Karpas-422 (cell line): ENCODE data around the gene PTER. TPM values are rescaled to one million over a fixed set of nuclear protein-coding genes. Genes with fewer than 3 reads are reported as not detected.

Source experiments
- DNase-seq: peaks from one replicate; pipeline ENCODE4 v3.0.0-alpha.2; 2015
- H2AFZ ChIP-seq: fragments of 200-600 bp; sonication (generic); 2 replicates; pipeline ENCODE4 v1.6.1; 2014; ENCODE audit warnings: antibody characterized with exemption, low read length, mixed read lengths
- H3K27ac ChIP-seq: fragments of 200-600 bp; sonication (generic); 2 replicates; pipeline ENCODE4 v1.5.1; 2014; ENCODE audit warnings: mild to moderate bottlenecking, low read length, moderate library complexity
- H3K27me3 ChIP-seq: fragments of 200-600 bp; sonication (generic); 2 replicates; pipeline ENCODE4 v1.6.1; 2014; ENCODE audit warnings: low read length, mixed read lengths
- H3K36me3 ChIP-seq: fragments of 200-600 bp; sonication (generic); 2 replicates; pipeline ENCODE4 v1.6.1; 2014; ENCODE audit warnings: low read length, mixed read lengths; ENCODE audit not compliant: insufficient read depth
- H3K4me1 ChIP-seq: fragments of 200-600 bp; sonication (generic); 2 replicates; pipeline ENCODE4 v1.6.1; 2014; ENCODE audit warnings: mild to moderate bottlenecking, low read length, mixed read lengths
- H3K4me2 ChIP-seq: fragments of 200-600 bp; sonication (generic); 2 replicates; pipeline ENCODE4 v1.6.1; 2014; ENCODE audit warnings: low read length, low read depth, mild to moderate bottlenecking; ENCODE audit not compliant: poor library complexity, severe bottlenecking
- H3K4me3 ChIP-seq: fragments of 200-600 bp; sonication (generic); 2 replicates; pipeline ENCODE4 v1.5.1; 2014; ENCODE audit warnings: mild to moderate bottlenecking, antibody characterized with exemption, low read length, mixed read lengths
- H3K79me2 ChIP-seq: fragments of 200-600 bp; sonication (generic); 2 replicates; pipeline ENCODE4 v1.6.1; 2014; ENCODE audit warnings: mild to moderate bottlenecking, low read length, mixed read lengths
- H3K9ac ChIP-seq: fragments of 200-600 bp; sonication (generic); 2 replicates; pipeline ENCODE4 v1.6.0; 2014; ENCODE audit warnings: low read length
- H3K9me2 ChIP-seq: fragments of 200-600 bp; sonication (generic), shearing (Covaris generic); replicated peaks from 2 replicates; pipeline ENCODE4 v1.6.0; 2014; ENCODE audit warnings: mild to moderate bottlenecking, low read length, moderate library complexity; ENCODE audit not compliant: insufficient read depth
- H3K9me3 ChIP-seq: fragments of 300-700, 200-600 bp; sonication (generic); 2 replicates; pipeline ENCODE4 v1.6.1; 2014; ENCODE audit warnings: low read length, mixed read lengths
- H4K20me1 ChIP-seq: fragments of 200-600 bp; sonication (generic); 2 replicates; pipeline ENCODE4 v1.6.1; 2014; ENCODE audit warnings: mild to moderate bottlenecking, antibody characterized with exemption, low read length, low read depth; ENCODE audit not compliant: insufficient read depth
- total RNA-seq: library from RNA; depleted of rRNA; stranded (reverse); fragments of >200 nt; shearing (Covaris generic); gene quantifications from 2 replicates; pipeline ENCODE4 v1.2.3, GENCODE V29; 2014; ENCODE audit warnings: low replicate concordance

PTER gene
- total RNA-seq, 1 experiment from 2014 or later: 40.1 TPM

GRCh38 chr10:16449454-16449853 lies 12.6 kb downstream of the PTER start:
- no peak overlapping the region for H3K4me2 ChIP-seq
- H3K36me3 ChIP-seq: peaks cover 21% of the 10 kb centered on the region
- no peak for DNase-seq
- no peaks in the 10 kb centered on the region for H3K9me2 ChIP-seq
- peaks cover 98% of the 10 kb centered on the region for H3K79me2 ChIP-seq
- H3K4me3 ChIP-seq: no peak overlapping the region
- H4K20me1 ChIP-seq: peaks cover 16% of the 10 kb centered on the region
- no peaks in the 10 kb centered on the region for H3K4me1 ChIP-seq
- H3K9me3 ChIP-seq: no peaks in the 10 kb centered on the region
- no peak overlapping the region for H2AFZ ChIP-seq
- no peak overlapping the region for H3K27ac ChIP-seq
- H3K9ac ChIP-seq: no peak overlapping the region
- no peaks in the 10 kb centered on the region for H3K27me3 ChIP-seq

- Histone ChIP-seq H3K27ac (no peak overlapping the region), H3K4me3 (no peak overlapping the region), H3K9ac (no peak overlapping the region), H3K79me2 (peaks cover 88% of the 10 kb centered on the region), H3K9me2 (no peaks in the 10 kb centered on the region), H3K4me1 (no peaks in the 10 kb centered on the region), H3K9me3 (no peaks in the 10 kb centered on the region), H2AFZ (no peak overlapping the region), H4K20me1 (no peaks in the 10 kb centered on the region), H3K4me2 (no peak overlapping the region), H3K27me3 (no peaks in the 10 kb centered on the region), H3K36me3 (peaks cover 3% of the 10 kb centered on the region; the same call in 1 of the 2 replicates)
- DNase-seq: no peak
These were observed 21.6 kb downstream of the PTER start for GRCh38 chr10:16458166-16458955.

GRCh38 chr10:16459423-16459939 lies 22.7 kb downstream of the PTER start:
- no peak overlapping the region for H2AFZ ChIP-seq
- H3K27me3 ChIP-seq: no peaks in the 10 kb centered on the region
- no peak overlapping the region for H3K9ac ChIP-seq
- DNase-seq: no peak
- H3K9me3 ChIP-seq: no peaks in the 10 kb centered on the region
- H4K20me1 ChIP-seq: no peaks in the 10 kb centered on the region
- no peak overlapping the region for H3K4me3 ChIP-seq
- no peaks in the 10 kb centered on the region for H3K4me1 ChIP-seq
- no peaks in the 10 kb centered on the region; the same call in 1 of the 2 replicates for H3K36me3 ChIP-seq
- no peak overlapping the region for H3K27ac ChIP-seq
- H3K4me2 ChIP-seq: no peak overlapping the region
- H3K79me2 ChIP-seq: peaks cover 88% of the 10 kb centered on the region
- H3K9me2 ChIP-seq: no peaks in the 10 kb centered on the region

GRCh38 chr10:16466001-16466400 lies 29.2 kb downstream of the PTER start:
- no peaks in the 10 kb centered on the region for H3K4me1 ChIP-seq
- no peaks in the 10 kb centered on the region; the same call in 1 of the 2 replicates for H3K36me3 ChIP-seq
- no peak for DNase-seq

GRCh38 chr10:16470747-16471146 lies 33.9 kb downstream of the PTER start:
- Histone ChIP-seq H3K4me2 (no peak overlapping the region), H2AFZ (no peak overlapping the region), H3K79me2 (peaks cover 80% of the 10 kb centered on the region), H3K27ac (no peak overlapping the region), H3K9me3 (no peaks in the 10 kb centered on the region), H3K9me2 (no peaks in the 10 kb centered on the region), H3K4me1 (no peaks in the 10 kb centered on the region), H3K4me3 (no peak overlapping the region), H3K9ac (no peak overlapping the region), H4K20me1 (no peaks in the 10 kb centered on the region), H3K27me3 (no peaks in the 10 kb centered on the region), H3K36me3 (no peaks in the 10 kb centered on the region; the same call in 1 of the 2 replicates)
- no peak for DNase-seq

More at GRCh38 chr10:16466001-16466400, 29.2 kb downstream of the PTER start:
- Histone ChIP-seq H3K79me2 (peaks cover 86% of the 10 kb centered on the region), H3K4me2 (no peak overlapping the region), H2AFZ (no peak overlapping the region), H3K4me3 (no peak overlapping the region), H3K27ac (no peak overlapping the region), H4K20me1 (no peaks in the 10 kb centered on the region), H3K9ac (no peak overlapping the region), H3K27me3 (no peaks in the 10 kb centered on the region), H3K9me2 (no peaks in the 10 kb centered on the region), H3K9me3 (no peaks in the 10 kb centered on the region)

GRCh38 chr10:16472828-16473227 lies 36.0 kb downstream of the PTER start:
- H3K27me3 ChIP-seq: no peaks in the 10 kb centered on the region
- no peak overlapping the region for H3K4me3 ChIP-seq

GRCh38 chr10:16477757-16478156 lies 40.9 kb downstream of the PTER start:
- no peak overlapping the region for H3K4me2 ChIP-seq
- DNase-seq: no peak
- no peak overlapping the region for H3K4me3 ChIP-seq
- no peaks in the 10 kb centered on the region for H3K4me1 ChIP-seq
- no peaks in the 10 kb centered on the region for H3K36me3 ChIP-seq
- H3K9me3 ChIP-seq: no peaks in the 10 kb centered on the region
- no peaks in the 10 kb centered on the region for H3K27me3 ChIP-seq
- no peaks in the 10 kb centered on the region for H4K20me1 ChIP-seq
- no peak overlapping the region for H3K27ac ChIP-seq
- peaks cover 70% of the 10 kb centered on the region for H3K79me2 ChIP-seq
- no peak overlapping the region for H2AFZ ChIP-seq
- H3K9ac ChIP-seq: no peak overlapping the region
- no peaks in the 10 kb centered on the region for H3K9me2 ChIP-seq

More at GRCh38 chr10:16472828-16473227, 36.0 kb downstream of the PTER start:
- H3K9me3 ChIP-seq: no peaks in the 10 kb centered on the region
- no peaks in the 10 kb centered on the region for H4K20me1 ChIP-seq
- no peaks in the 10 kb centered on the region for H3K4me1 ChIP-seq
- H3K36me3 ChIP-seq: no peaks in the 10 kb centered on the region; the same call in 1 of the 2 replicates
- no peak overlapping the region for H3K9ac ChIP-seq
- DNase-seq: no peak
- no peak overlapping the region for H2AFZ ChIP-seq
- peaks cover 69% of the 10 kb centered on the region for H3K79me2 ChIP-seq
- H3K9me2 ChIP-seq: no peaks in the 10 kb centered on the region
- no peak overlapping the region for H3K27ac ChIP-seq
- H3K4me2 ChIP-seq: no peak overlapping the region

- Histone ChIP-seq H4K20me1 (no peaks in the 10 kb centered on the region), H3K4me1 (no peaks in the 10 kb centered on the region), H3K4me3 (no peak overlapping the region), H3K9ac (no peak overlapping the region), H3K27me3 (no peaks in the 10 kb centered on the region), H3K9me3 (no peaks in the 10 kb centered on the region), H3K79me2 (peaks cover 68% of the 10 kb centered on the region), H2AFZ (no peak overlapping the region), H3K36me3 (no peaks in the 10 kb centered on the region), H3K4me2 (no peak overlapping the region), H3K9me2 (no peaks in the 10 kb centered on the region), H3K27ac (no peak overlapping the region)
- no peak for DNase-seq
These were observed 42.0 kb downstream of the PTER start for GRCh38 chr10:16478801-16479200.
